Activated CD4-positive, alpha-beta T cell treated with anti-CD3 and anti-CD28 coated beads, Interleukin-2, amount 10 ng/mL, durations not matched to agents 24 days and 14 days (primary cell): Measurements from ENCODE around the gene TSPAN3. TPM values are rescaled to one million over a fixed set of nuclear protein-coding genes. Genes with fewer than 3 reads are reported as not detected.

ENCODE experiments used
- DNase-seq: peaks from one replicate; pipeline ENCODE4 v3.0.0; 2022
- H3K27ac Mint-ChIP-seq: one replicate; pipeline ENCODE4 v1.8.0; 2022; ENCODE audit warnings: mild to moderate bottlenecking, mixed read lengths
- H3K27me3 Mint-ChIP-seq: one replicate; pipeline ENCODE4 v1.8.0; 2022; ENCODE audit warnings: mixed read lengths
- H3K36me3 Mint-ChIP-seq: one replicate; pipeline ENCODE4 v1.8.0; 2022; ENCODE audit warnings: low read depth, mild to moderate bottlenecking, mixed read lengths
- H3K4me1 Mint-ChIP-seq: one replicate; pipeline ENCODE4 v1.8.0; 2021; ENCODE audit warnings: mixed read lengths
- H3K4me3 Mint-ChIP-seq: one replicate; pipeline ENCODE4 v1.8.0; 2022; ENCODE audit warnings: mild to moderate bottlenecking, moderate library complexity, mixed read lengths
- H3K9me3 Mint-ChIP-seq: one replicate; pipeline ENCODE4 v1.8.0; 2021; ENCODE audit warnings: mixed read lengths
- intact Hi-C: fragments of 100-400 bp; cut with micrococcal nuclease; formaldehyde crosslinking; loops from one replicate; pipeline ENCODE4 v1.15.1; 2023
- total RNA-seq: library from RNA; stranded (reverse); gene quantifications from 2 replicates; pipeline ENCODE4 v1.2.3, GENCODE V29; 2022

TSPAN3 gene
- total RNA-seq, 1 donor from 2014 or later = 41.4 TPM

GRCh38 chr15:77030928-77031375, 40.0 kb downstream of the TSPAN3 start:
- H3K27me3 Mint-ChIP-seq = no peaks in the 10 kb centered on the region
- peak overlapping the region; percentile 37 for H3K27ac Mint-ChIP-seq
- H3K9me3 Mint-ChIP-seq = no peaks in the 10 kb centered on the region
- peaks cover 67% of the 10 kb centered on the region for H3K36me3 Mint-ChIP-seq
- DNase-seq = no peak
- peaks cover 6% of the 10 kb centered on the region for H3K4me1 Mint-ChIP-seq
- H3K4me3 Mint-ChIP-seq = no peak overlapping the region
- intact Hi-C loops = no loop called here

DNA sequence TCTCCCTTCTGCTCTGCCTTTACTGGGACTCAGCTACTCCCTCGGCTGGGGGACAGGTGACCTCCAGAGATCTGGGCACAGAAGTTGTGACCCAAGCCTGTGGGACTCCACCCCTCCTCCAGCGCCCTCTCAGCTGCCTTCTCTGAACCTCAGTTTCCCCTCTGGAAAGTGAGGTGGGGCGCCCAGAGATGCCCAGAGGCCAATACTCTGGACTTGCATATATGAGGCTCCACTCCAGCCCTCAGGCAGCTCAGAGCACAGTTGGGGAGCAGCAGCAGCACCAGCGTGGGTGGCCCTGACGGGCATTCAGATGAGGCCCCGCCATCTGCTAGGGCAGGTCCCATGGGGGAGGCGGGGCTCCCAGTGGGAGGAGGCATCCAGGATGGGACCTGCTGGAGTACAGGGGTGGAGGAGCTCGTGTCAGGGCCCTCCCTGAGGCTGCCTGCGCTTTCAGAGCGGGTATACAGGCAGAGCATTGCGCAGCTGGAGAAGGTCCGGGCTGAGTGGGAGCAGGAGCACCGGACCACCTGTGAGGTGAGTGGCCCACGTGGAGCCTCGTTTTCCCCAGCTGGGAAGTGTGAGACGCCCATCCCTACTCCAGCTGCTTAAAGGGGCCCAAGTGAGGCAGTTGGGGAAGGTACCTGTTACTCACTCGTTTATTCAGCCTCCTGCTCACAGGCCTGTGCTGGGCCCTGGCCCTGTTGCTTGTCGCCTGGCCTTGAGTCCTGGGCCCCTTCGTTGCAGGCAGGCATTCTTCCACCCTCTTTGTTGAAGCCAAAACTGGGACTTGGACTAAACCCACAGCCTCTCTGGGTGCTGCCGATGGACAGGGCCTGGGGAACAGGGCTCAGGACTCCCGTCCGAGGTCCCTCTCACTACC, 40.6 kb downstream of the TSPAN3 start:
- Mint-ChIP-seq H3K27me3 (no peaks in the 10 kb centered on the region), H3K4me1 (peaks cover 7% of the 10 kb centered on the region), H3K36me3 (peaks cover 65% of the 10 kb centered on the region), H3K27ac (no peak overlapping the region), H3K4me3 (no peak overlapping the region), H3K9me3 (no peaks in the 10 kb centered on the region)
- DNase-seq = no peak
- intact Hi-C loops = no loop called here

GRCh38 chr15:77029166-77030047, 41.5 kb downstream of the TSPAN3 start:
- intact Hi-C loops = no loop called here
- H3K4me3 Mint-ChIP-seq = no peak overlapping the region
- no peaks in the 10 kb centered on the region for H3K9me3 Mint-ChIP-seq
- no peak for DNase-seq
- no peaks in the 10 kb centered on the region for H3K27me3 Mint-ChIP-seq
- no peak overlapping the region for H3K27ac Mint-ChIP-seq
- H3K36me3 Mint-ChIP-seq = peaks cover 59% of the 10 kb centered on the region
- H3K4me1 Mint-ChIP-seq = peaks cover 9% of the 10 kb centered on the region

GRCh38 chr15:77028451-77029165, 42.3 kb downstream of the TSPAN3 start:
- Mint-ChIP-seq H3K4me3 (no peak overlapping the region), H3K27me3 (no peaks in the 10 kb centered on the region), H3K4me1 (peaks cover 15% of the 10 kb centered on the region), H3K9me3 (no peaks in the 10 kb centered on the region), H3K36me3 (peaks cover 57% of the 10 kb centered on the region), H3K27ac (no peak overlapping the region)
- no peak for DNase-seq
- intact Hi-C loops = no loop called here

DNA sequence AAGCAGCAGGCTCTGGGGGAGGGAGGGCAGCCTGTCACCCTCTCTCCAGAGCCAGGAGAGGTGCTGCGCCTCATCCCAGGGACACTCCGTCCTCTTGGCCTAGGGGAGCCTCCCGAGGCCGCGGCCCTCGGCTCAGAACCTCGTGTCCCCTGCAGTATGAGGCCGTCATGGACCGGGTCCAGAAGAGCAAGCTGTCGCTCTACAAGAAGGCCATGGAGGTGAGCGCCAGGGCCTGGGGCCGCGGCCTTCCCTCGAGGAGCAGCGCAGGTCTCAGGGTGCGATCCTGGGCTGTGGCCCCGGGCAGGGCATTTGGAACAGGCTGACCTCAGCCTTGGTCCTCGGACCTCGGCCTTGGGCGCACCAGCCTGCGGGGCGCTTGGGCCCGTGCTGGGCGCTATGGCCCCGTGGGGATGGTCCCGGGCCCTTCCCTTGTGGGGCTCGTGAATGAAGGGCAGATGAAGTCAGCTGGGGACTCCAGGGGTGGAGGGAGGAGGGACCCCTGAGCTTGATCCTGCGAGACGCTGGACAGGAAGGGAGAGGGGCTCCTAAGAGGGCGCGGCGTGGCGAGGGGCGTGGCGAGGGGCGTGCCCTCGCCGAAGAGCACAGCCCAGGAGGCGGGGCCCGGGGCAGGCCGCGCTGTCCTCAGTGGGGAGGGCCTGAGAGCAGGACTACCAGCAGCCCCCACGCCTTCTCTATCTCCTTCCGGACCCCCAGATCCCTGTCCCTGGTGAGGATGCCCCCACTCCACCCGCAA, 43.0 kb downstream of the TSPAN3 start:
- Mint-ChIP-seq H3K36me3 (peaks cover 61% of the 10 kb centered on the region), H3K9me3 (no peaks in the 10 kb centered on the region), H3K4me3 (no peak overlapping the region), H3K27me3 (no peaks in the 10 kb centered on the region), H3K4me1 (peaks cover 23% of the 10 kb centered on the region), H3K27ac (no peak overlapping the region)
- intact Hi-C loops = no loop called here
- no peak for DNase-seq

DNA sequence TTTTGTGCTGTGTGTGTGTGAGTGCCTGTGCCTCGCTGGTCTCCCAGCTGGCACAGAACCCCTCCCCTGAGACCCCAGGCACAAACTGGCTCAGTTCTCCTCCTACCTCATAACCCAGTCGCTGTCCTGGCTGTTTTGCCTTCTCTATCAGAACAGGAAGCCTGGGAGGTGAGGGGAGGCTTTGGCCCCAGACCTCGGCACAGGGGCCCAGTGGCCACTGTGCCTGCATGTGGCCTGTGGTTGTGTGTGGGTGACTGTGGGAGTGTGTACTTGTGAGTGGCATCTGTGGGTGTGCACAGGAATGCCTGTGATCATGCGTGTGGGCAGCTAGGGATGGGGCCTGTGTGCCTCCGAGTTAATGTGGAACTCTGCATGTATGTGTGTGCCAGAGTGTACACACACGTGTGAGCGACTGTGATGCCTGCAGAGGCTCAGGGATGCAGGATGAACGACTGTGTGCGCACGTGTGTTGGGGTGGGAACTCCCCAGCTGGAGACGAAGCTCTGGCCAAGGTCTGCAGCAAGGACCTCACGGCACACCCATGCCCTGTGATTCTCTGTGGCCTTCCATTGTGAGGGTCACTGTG, 43.7 kb downstream of the TSPAN3 start:
- H3K4me3 Mint-ChIP-seq = no peak overlapping the region
- intact Hi-C loops = no loop called here
- H3K27ac Mint-ChIP-seq = peak overlapping the region; percentile 53
- H3K4me1 Mint-ChIP-seq = peaks cover 28% of the 10 kb centered on the region
- H3K27me3 Mint-ChIP-seq = no peaks in the 10 kb centered on the region
- H3K9me3 Mint-ChIP-seq = no peaks in the 10 kb centered on the region
- H3K36me3 Mint-ChIP-seq = peaks cover 64% of the 10 kb centered on the region
- DNase-seq = no peak

GRCh38 chr15:77026501-77027110, 44.3 kb downstream of the TSPAN3 start:
- H3K4me1 Mint-ChIP-seq = peaks cover 34% of the 10 kb centered on the region
- intact Hi-C loops = no loop called here
- H3K4me3 Mint-ChIP-seq = no peak overlapping the region
- no peak for DNase-seq
- H3K27me3 Mint-ChIP-seq = no peaks in the 10 kb centered on the region
- H3K27ac Mint-ChIP-seq = peak overlapping the region; percentile 53
- peaks cover 65% of the 10 kb centered on the region for H3K36me3 Mint-ChIP-seq
- H3K9me3 Mint-ChIP-seq = no peaks in the 10 kb centered on the region

DNA sequence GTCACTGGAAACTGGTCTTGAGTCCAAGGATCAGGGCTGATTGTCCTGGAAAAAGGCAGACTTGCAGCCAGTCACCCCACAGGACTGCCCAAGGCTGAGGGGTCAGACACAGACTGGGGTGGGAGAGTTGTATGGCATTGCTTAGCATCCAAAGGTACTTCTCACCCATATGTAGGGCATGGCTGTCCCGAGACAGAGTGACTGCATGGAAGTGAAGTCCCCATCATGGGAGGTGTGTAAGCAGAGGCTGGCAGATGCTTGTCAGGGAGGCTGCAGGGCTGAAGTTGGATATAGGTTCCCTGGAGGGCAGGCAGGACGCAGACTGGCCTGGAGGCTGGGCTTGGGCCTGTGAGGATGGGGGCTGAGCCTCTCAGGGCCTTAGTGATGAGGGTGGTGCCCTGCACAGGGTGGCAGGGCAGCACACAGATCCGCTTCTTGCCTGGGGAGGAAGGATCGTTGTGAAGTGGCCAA, 44.9 kb downstream of the TSPAN3 start:
- Mint-ChIP-seq H3K9me3 (no peaks in the 10 kb centered on the region), H3K27me3 (no peaks in the 10 kb centered on the region), H3K4me3 (no peak overlapping the region), H3K27ac (peak overlapping the region; percentile 58), H3K4me1 (peaks cover 40% of the 10 kb centered on the region), H3K36me3 (peaks cover 62% of the 10 kb centered on the region)
- DNase-seq = no peak
- intact Hi-C loops = no loop called here

GRCh38 chr15:77025083-77025901, 45.6 kb downstream of the TSPAN3 start:
- H3K4me1 Mint-ChIP-seq = peaks cover 44% of the 10 kb centered on the region
- DNase-seq = no peak
- intact Hi-C loops = no loop called here
- peak overlapping the region; percentile 39 for H3K27ac Mint-ChIP-seq
- H3K27me3 Mint-ChIP-seq = no peaks in the 10 kb centered on the region
- H3K36me3 Mint-ChIP-seq = peaks cover 63% of the 10 kb centered on the region
- H3K4me3 Mint-ChIP-seq = no peak overlapping the region
- no peaks in the 10 kb centered on the region for H3K9me3 Mint-ChIP-seq

DNA sequence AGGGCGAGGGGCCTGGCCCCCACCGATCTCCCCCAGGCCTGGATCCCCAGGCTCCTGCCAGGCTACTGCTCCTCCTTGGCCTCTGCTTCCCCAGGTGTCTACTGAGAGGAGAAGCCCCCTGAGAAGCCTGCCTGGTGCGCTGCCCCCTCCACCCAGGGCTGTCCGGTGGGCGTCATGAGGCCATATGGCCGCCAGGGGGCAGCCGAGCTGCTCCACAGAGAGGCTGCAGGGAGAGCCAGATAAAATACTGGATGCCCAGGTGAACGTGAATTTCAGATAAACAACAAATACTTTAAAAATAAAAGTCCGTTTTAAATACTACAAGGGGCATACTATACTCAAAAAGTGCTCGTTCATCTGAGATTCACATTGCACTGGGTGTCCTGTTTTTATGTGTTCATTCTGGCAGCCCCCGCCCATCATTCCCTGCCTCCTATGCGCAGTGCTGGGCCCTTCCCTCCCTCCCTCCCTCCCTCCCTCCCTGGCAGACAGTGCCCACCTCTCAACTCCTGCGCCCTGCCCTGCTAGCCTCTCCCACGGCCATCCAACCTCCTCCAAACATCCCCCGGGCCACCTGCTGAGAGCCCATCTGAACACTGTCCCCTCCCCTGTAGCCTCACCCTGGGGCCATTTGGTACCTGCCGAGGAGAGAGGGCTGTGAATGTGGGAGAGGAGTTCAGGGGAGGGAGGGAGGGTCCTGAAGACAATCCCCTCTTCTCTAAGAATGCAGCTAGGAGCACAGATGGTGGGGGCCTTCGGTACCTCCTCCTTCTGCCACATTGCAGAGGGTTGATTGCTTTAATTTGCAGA, 46.4 kb downstream of the TSPAN3 start:
- Mint-ChIP-seq H3K4me1 (peaks cover 52% of the 10 kb centered on the region), H3K36me3 (peaks cover 63% of the 10 kb centered on the region), H3K4me3 (no peak overlapping the region), H3K27me3 (no peaks in the 10 kb centered on the region), H3K9me3 (no peaks in the 10 kb centered on the region), H3K27ac (peak overlapping the region; percentile 98)
- peak; percentile 91 for DNase-seq
- intact Hi-C loops = loop anchor here (1.0 kb wide), 1 partner anchor 51 kb away; no protein-coding TSS in a partner anchor

GRCh38 chr15:77023576-77024272, 47.2 kb downstream of the TSPAN3 start:
- Mint-ChIP-seq H3K36me3 (peaks cover 62% of the 10 kb centered on the region), H3K9me3 (no peaks in the 10 kb centered on the region), H3K4me1 (peaks cover 57% of the 10 kb centered on the region), H3K27me3 (no peaks in the 10 kb centered on the region), H3K27ac (peak overlapping the region; percentile 98), H3K4me3 (peak overlapping the region; percentile 18)
- no peak for DNase-seq
- intact Hi-C loops = loop anchor here (1.0 kb wide), 1 partner anchor 50 kb away; no protein-coding TSS in a partner anchor
